Peyer's patch (tissue), 4 donors: Measurements from ENCODE around the gene NKD1. TPM values are rescaled to one million over a fixed set of nuclear protein-coding genes. Genes with fewer than 3 reads are reported as not detected.

Source experiments
- DNase-seq, 3 donors: peaks; one replicate each; pipeline ENCODE4 v3.0.0-alpha.2; 2017 to 2019
- H3K27ac ChIP-seq, 4 donors: fragments of 200-600 bp; sonication (generic); one replicate each; pipeline ENCODE4 v1.5.1; 2016 to 2019
- H3K27me3 ChIP-seq, 2 donors: fragments of 200-600 bp; sonication (generic); one replicate each; pipeline ENCODE4 v1.5.1; 2019
- H3K36me3 ChIP-seq, 3 donors: fragments of 200-600 bp; sonication (generic); one replicate each; pipeline ENCODE4 v1.5.1; 2016 to 2019
- H3K4me1 ChIP-seq, 4 donors: fragments of 200-600 bp; sonication (generic); one replicate each; pipeline ENCODE4 v1.5.1; 2016 to 2019
- H3K4me3 ChIP-seq, 4 donors: fragments of 200-600 bp; sonication (generic); 1 replicate in 3 of 4; 2 replicates in 1 of 4; pipeline ENCODE4 v1.5.1; 2016 to 2019; ENCODE audit warnings: mild to moderate bottlenecking in 1 of 4
- H3K9me3 ChIP-seq, 4 donors: fragments of 200-600 bp; sonication (generic); one replicate each; pipeline ENCODE4 v1.5.1; 2016 to 2019; ENCODE audit warnings: mild to moderate bottlenecking in 1 of 4
- CTCF ChIP-seq, 6 experiments: fragments of 450-650 bp in 4 of 6; fragments of 200-600 bp in 2 of 6; sonication (generic) in 1 of 6; IDR thresholded peaks; one replicate each; pipeline ENCODE4 v1.5.1; 2017 to 2019; ENCODE audit warnings: antibody characterized with exemption in 6 of 6, mild to moderate bottlenecking in 3 of 6, moderate library complexity in 1 of 6
- POLR2A ChIP-seq, 2 donors: fragments of 450-650 bp; IDR thresholded peaks; one replicate each; pipeline ENCODE4 v1.5.1; 2017; ENCODE audit warnings: antibody characterized with exemption in 2 of 2, mild to moderate bottlenecking in 2 of 2, moderate library complexity in 2 of 2
- total RNA-seq, 4 donors: library from RNA; depleted of rRNA; stranded (reverse); fragments of >200 nt; gene quantifications; one replicate each; pipeline ENCODE4 v1.1.0, GENCODE V29; 2016

The NKD1 gene
- total RNA-seq, 4 donors from 2014 or later: 1.7 to 4.0 (median 3.4) TPM

GRCh38 chr16:50612849-50613198, 64.6 kb downstream of the NKD1 start:
- H3K27me3 ChIP-seq: no peaks in the 10 kb centered on the region
- H3K4me1 ChIP-seq: peaks cover 0 to 28% (median 0%) of the 10 kb centered on the region in 4 donors
- peak overlapping the region in 1 of 4 donors; percentile 30 for H3K4me3 ChIP-seq
- H3K9me3 ChIP-seq: peaks cover 0 to 3% (median 0%) of the 10 kb centered on the region in 4 donors
- no peak for DNase-seq
- peak overlapping the region in 2 of 4 donors; percentile 47 to 66 for H3K27ac ChIP-seq
- no peaks in the 10 kb centered on the region for H3K36me3 ChIP-seq
- no peak for TF ChIP-seq CTCF (IDR thresholded peaks at IDR 0.05)

DNA sequence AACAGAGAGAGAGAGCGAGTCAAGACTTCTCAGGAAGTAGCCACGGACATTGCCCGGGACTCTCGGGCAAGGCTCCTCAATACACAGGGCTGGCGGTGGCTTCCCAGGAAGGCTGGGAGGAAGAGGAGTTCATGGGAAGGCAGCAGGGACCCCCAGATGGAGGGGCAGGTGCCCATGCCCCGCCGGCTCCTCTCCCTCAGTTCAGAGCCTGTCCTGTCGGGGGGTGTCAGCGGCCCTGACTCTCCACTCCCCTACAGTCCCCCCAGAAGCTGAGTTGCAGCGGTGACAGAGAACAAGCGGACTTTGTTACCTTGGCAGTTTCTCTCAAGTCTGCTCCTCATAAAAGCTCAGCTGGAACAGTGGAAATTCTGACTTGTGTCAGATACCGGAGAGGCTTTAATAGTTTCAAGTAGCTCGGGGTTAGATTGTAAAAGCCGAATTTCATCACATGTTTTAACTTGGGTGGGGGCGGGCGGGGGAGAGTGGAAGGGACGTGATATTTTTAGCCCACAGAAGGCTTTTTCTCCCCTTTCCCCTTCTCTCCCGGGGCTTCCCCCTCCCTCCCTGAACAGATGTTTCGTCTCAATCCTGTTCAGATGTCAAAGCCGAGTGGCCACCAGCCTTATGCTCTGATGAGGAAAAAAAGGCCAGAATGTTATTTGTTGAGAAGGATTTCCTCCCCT, 65.2 kb downstream of the NKD1 start:
- H3K9me3 ChIP-seq: peaks cover 0 to 1% (median 0%) of the 10 kb centered on the region in 4 donors
- no peaks in the 10 kb centered on the region for H3K27me3 ChIP-seq
- peak overlapping the region in 1 of 4 donors; percentile 30 for H3K4me3 ChIP-seq
- peak in 1 of 3 donors; percentile 55 for DNase-seq
- H3K27ac ChIP-seq: peak overlapping the region in 2 of 4 donors; percentile 47 to 66
- no peaks in the 10 kb centered on the region for H3K36me3 ChIP-seq
- peaks cover 0 to 28% (median 0%) of the 10 kb centered on the region in 4 donors for H3K4me1 ChIP-seq
- TF ChIP-seq POLR2A (IDR thresholded peaks at IDR 0.05): no peak
- TF ChIP-seq CTCF (IDR thresholded peaks at IDR 0.05): no peak

- no peak for DNase-seq
- Histone ChIP-seq H3K4me3 (no peak overlapping the region), H3K9me3 (no peaks in the 10 kb centered on the region), H3K36me3 (no peaks in the 10 kb centered on the region), H3K4me1 (peaks cover 0 to 28% (median 0%) of the 10 kb centered on the region in 4 donors), H3K27me3 (no peaks in the 10 kb centered on the region), H3K27ac (peak overlapping the region in 2 of 4 donors; percentile 47 to 66)
- TF ChIP-seq CTCF (IDR thresholded peaks at IDR 0.05) (no peak), POLR2A (IDR thresholded peaks at IDR 0.05) (no peak)
Measured at GRCh38 chr16:50613964-50614474, 65.8 kb downstream of the NKD1 start.

- H3K4me3 ChIP-seq: no peak overlapping the region
- peak overlapping the region in 2 of 4 donors; percentile 19 to 26 for H3K27ac ChIP-seq
- peaks cover 0 to 28% (median 0%) of the 10 kb centered on the region in 4 donors for H3K4me1 ChIP-seq
- H3K9me3 ChIP-seq: no peaks in the 10 kb centered on the region
- no peaks in the 10 kb centered on the region for H3K36me3 ChIP-seq
- DNase-seq: no peak
- H3K27me3 ChIP-seq: no peaks in the 10 kb centered on the region
- no peak for TF ChIP-seq CTCF (IDR thresholded peaks at IDR 0.05)
- TF ChIP-seq POLR2A (IDR thresholded peaks at IDR 0.05): no peak
Measured at GRCh38 chr16:50614955-50615724, 66.9 kb downstream of the NKD1 start.

GRCh38 chr16:50615891-50616290, 67.7 kb downstream of the NKD1 start:
- Histone ChIP-seq H3K27ac (peak overlapping the region in 1 of 4 donors; percentile 54), H3K4me3 (no peak overlapping the region), H3K27me3 (no peaks in the 10 kb centered on the region), H3K9me3 (no peaks in the 10 kb centered on the region), H3K36me3 (no peaks in the 10 kb centered on the region), H3K4me1 (peaks cover 0 to 28% (median 0%) of the 10 kb centered on the region in 4 donors)
- no peak for DNase-seq
- TF ChIP-seq POLR2A (IDR thresholded peaks at IDR 0.05) (no peak), CTCF (IDR thresholded peaks at IDR 0.05) (no peak)
